ENCODE data around the gene FAM162B.

Gene FAM162B

DNA sequence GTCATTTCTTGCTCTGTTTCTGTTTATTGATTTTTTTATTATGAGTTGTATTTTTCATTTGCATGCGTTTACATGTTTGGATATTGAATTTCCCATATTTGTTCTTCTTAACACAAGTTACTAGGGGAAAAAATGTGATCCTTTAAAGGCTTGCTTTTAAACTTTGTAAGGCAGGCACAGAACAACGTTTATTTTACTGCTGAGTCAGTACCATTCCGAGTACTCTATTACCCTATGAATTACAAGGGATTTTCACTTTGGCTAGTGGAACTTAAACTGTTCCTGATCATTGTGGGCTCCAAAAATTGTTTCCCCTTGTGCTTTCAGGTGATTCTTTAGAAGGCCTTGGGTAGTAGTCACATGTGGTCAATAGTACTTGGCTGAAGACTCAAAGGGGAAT lies 28.5 kb downstream of the FAM162B start:
- no peak overlapping the region for H3K23ac ChIP-seq (ENCODE audit: low read length in 2 of 2)
- DNase-seq: no peak
- no peak overlapping the region for H3K9ac ChIP-seq (ENCODE audit: low read length)
- no peak overlapping the region for H2BK5ac ChIP-seq (ENCODE audit: low read depth, low read length, poor library complexity, severe bottlenecking)
- no peak overlapping the region for H3K4me2 ChIP-seq (ENCODE audit: low read length, poor library complexity, severe bottlenecking)
- H3K4me3 ChIP-seq (ENCODE audit: insufficient read depth in 1 of 2, low read depth in 1 of 2, low read length in 2 of 2): no peak overlapping the region
- H3K36me3 ChIP-seq (ENCODE audit: control insufficient read depth in 1 of 2, insufficient read depth in 2 of 2, low read depth in 1 of 2, low read length in 2 of 2): peaks cover 0 to 8% of the 10 kb centered on the region in 2 experiments
- H4K91ac ChIP-seq (ENCODE audit: low read length): no peak overlapping the region
- WGBS: 100% methylated on average over 1 of the region's 3 CpGs
- H2AFZ ChIP-seq (ENCODE audit: low read depth, low read length): no peak overlapping the region
- H3K14ac ChIP-seq (ENCODE audit: low read length in 2 of 2): no peak overlapping the region
- H2BK12ac ChIP-seq (ENCODE audit: low read length in 2 of 2): no peak overlapping the region
- H3K18ac ChIP-seq (ENCODE audit: low read depth in 1 of 2, low read length in 2 of 2): no peak overlapping the region
- no peaks in the 10 kb centered on the region for H3K27me3 ChIP-seq (ENCODE audit: control insufficient read depth in 1 of 2, insufficient read depth in 1 of 2, low read length in 2 of 2)
- no peaks in the 10 kb centered on the region for H3K4me1 ChIP-seq (ENCODE audit: control insufficient read depth, insufficient read depth, low read depth, low read length)
- no peak overlapping the region for H2AK5ac ChIP-seq (ENCODE audit: low read length, severe bottlenecking)
- H4K8ac ChIP-seq (ENCODE audit: low read length): no peak overlapping the region
- peaks cover 8% of the 10 kb centered on the region for H3K9me3 ChIP-seq (ENCODE audit: control insufficient read depth, low read length)
- no peak overlapping the region for H3K4ac ChIP-seq (ENCODE audit: low read depth in 1 of 2, low read length in 2 of 2)
- no peak overlapping the region for H3K27ac ChIP-seq (ENCODE audit: low read length, poor library complexity, severe bottlenecking)
- no peak overlapping the region for H2BK15ac ChIP-seq (ENCODE audit: low read depth, poor library complexity, severe bottlenecking)
- no peak overlapping the region for H2BK120ac ChIP-seq (ENCODE audit: low read depth, low read length)
- peaks cover 2% of the 10 kb centered on the region for H3K79me1 ChIP-seq (replicated peaks; ENCODE audit: low read length, poor library complexity, severe bottlenecking)

DNA sequence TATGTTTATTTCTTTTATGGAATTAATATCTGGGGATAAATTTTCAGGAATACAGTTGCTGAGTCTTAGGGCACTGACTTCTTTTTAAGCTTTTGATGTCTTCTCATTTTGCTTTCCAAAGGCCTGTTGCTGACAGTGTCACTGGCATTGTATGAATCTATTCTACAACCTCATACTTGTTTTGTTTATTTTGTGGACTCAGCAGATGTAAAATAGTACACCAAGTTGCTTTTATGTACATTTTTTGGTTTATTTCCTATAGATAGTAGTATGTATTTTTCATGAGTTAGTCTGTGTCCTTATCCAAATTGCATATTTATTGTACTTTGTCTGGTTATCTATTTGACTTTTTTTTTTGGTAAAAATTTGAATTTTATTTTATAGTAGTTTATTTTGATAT lies 35.0 kb downstream of the FAM162B start:
- H2BK5ac ChIP-seq (ENCODE audit: low read depth, low read length, poor library complexity, severe bottlenecking): no peak overlapping the region
- peaks cover 0 to 58% of the 10 kb centered on the region in 2 experiments for H3K36me3 ChIP-seq (ENCODE audit: control insufficient read depth in 1 of 2, insufficient read depth in 2 of 2, low read depth in 1 of 2, low read length in 2 of 2)
- H3K4me1 ChIP-seq (ENCODE audit: control insufficient read depth, insufficient read depth, low read depth, low read length): no peaks in the 10 kb centered on the region
- H4K91ac ChIP-seq (ENCODE audit: low read length): no peak overlapping the region
- no peak overlapping the region for H4K8ac ChIP-seq (ENCODE audit: low read length)
- H3K9me3 ChIP-seq (ENCODE audit: control insufficient read depth, low read length): no peaks in the 10 kb centered on the region
- no peak overlapping the region for H3K23ac ChIP-seq (ENCODE audit: low read length in 2 of 2)
- no peak overlapping the region for H2BK15ac ChIP-seq (ENCODE audit: low read depth, poor library complexity, severe bottlenecking)
- no peak overlapping the region for H3K18ac ChIP-seq (ENCODE audit: low read depth in 1 of 2, low read length in 2 of 2)
- peaks cover 1% of the 10 kb centered on the region for H3K79me1 ChIP-seq (replicated peaks; ENCODE audit: low read length, poor library complexity, severe bottlenecking)
- H2BK12ac ChIP-seq (ENCODE audit: low read length in 2 of 2): no peak overlapping the region
- H3K4me3 ChIP-seq (ENCODE audit: insufficient read depth in 1 of 2, low read depth in 1 of 2, low read length in 2 of 2): no peak overlapping the region
- no peak overlapping the region for H3K14ac ChIP-seq (ENCODE audit: low read length in 2 of 2)
- no peak overlapping the region for H3K4ac ChIP-seq (ENCODE audit: low read depth in 1 of 2, low read length in 2 of 2)
- no peak overlapping the region for H3K9ac ChIP-seq (ENCODE audit: low read length)
- no peak overlapping the region for H2BK120ac ChIP-seq (ENCODE audit: low read depth, low read length)
- no peak overlapping the region for H2AK5ac ChIP-seq (ENCODE audit: low read length, severe bottlenecking)
- H2AFZ ChIP-seq (ENCODE audit: low read depth, low read length): no peak overlapping the region
- no peak overlapping the region for H3K4me2 ChIP-seq (ENCODE audit: low read length, poor library complexity, severe bottlenecking)
- DNase-seq: no peak
- H3K27ac ChIP-seq (ENCODE audit: low read length, poor library complexity, severe bottlenecking): no peak overlapping the region
- no peaks in the 10 kb centered on the region for H3K27me3 ChIP-seq (ENCODE audit: control insufficient read depth in 1 of 2, insufficient read depth in 1 of 2, low read length in 2 of 2)

- Histone ChIP-seq H3K9me3 (ENCODE audit: control insufficient read depth, low read length) (no peaks in the 10 kb centered on the region), H3K18ac (ENCODE audit: low read depth in 1 of 2, low read length in 2 of 2) (no peak overlapping the region), H3K4me2 (ENCODE audit: low read length, poor library complexity, severe bottlenecking) (no peak overlapping the region), H2AK5ac (ENCODE audit: low read length, severe bottlenecking) (no peak overlapping the region), H3K79me1 (replicated peaks; ENCODE audit: low read length, poor library complexity, severe bottlenecking) (no peaks in the 10 kb centered on the region), H3K27me3 (ENCODE audit: control insufficient read depth in 1 of 2, insufficient read depth in 1 of 2, low read length in 2 of 2) (no peaks in the 10 kb centered on the region), H3K23ac (ENCODE audit: low read length in 2 of 2) (no peak overlapping the region), H2AFZ (ENCODE audit: low read depth, low read length) (no peak overlapping the region), H4K8ac (ENCODE audit: low read length) (no peak overlapping the region), H2BK5ac (ENCODE audit: low read depth, low read length, poor library complexity, severe bottlenecking) (no peak overlapping the region), H2BK12ac (ENCODE audit: low read length in 2 of 2) (no peak overlapping the region), H3K36me3 (ENCODE audit: control insufficient read depth in 1 of 2, insufficient read depth in 2 of 2, low read depth in 1 of 2, low read length in 2 of 2) (peaks cover 3 to 85% of the 10 kb centered on the region in 2 experiments), H3K4ac (ENCODE audit: low read depth in 1 of 2, low read length in 2 of 2) (no peak overlapping the region), H3K4me1 (ENCODE audit: control insufficient read depth, insufficient read depth, low read depth, low read length) (no peaks in the 10 kb centered on the region), H2BK15ac (ENCODE audit: low read depth, poor library complexity, severe bottlenecking) (no peak overlapping the region), H4K91ac (ENCODE audit: low read length) (no peak overlapping the region), H2BK120ac (ENCODE audit: low read depth, low read length) (no peak overlapping the region), H3K14ac (ENCODE audit: low read length in 2 of 2) (no peak overlapping the region), H3K27ac (ENCODE audit: low read length, poor library complexity, severe bottlenecking) (no peak overlapping the region), H3K9ac (ENCODE audit: low read length) (no peak overlapping the region), H3K4me3 (ENCODE audit: insufficient read depth in 1 of 2, low read depth in 1 of 2, low read length in 2 of 2) (no peak overlapping the region)
- DNase-seq: no peak
These were observed 38.6 kb downstream of the FAM162B start for GRCh38 chr6:116726947-116727346.

DNA sequence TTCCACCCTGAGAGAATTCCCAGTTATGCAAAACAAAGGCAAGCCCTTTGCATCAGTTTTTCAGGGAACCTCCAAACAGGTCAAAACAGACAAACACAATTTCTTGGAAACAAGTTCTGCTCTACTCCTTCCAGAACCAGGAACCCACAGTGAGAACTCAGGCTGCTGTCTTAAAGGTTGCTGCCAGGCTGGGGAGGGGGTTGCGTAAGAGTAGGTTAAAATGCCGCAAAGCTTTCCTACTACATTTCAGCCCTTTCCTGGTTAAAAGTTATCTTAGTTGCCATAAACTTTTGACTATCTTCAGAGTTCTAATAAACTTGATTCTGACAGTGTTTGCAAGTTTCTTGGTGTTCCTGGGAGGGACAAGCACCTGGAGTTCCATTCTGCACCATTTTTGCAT lies 50.8 kb downstream of the FAM162B start:
- Histone ChIP-seq H2BK15ac (ENCODE audit: low read depth, poor library complexity, severe bottlenecking) (no peak overlapping the region), H3K9me3 (ENCODE audit: control insufficient read depth, low read length) (peaks cover 24% of the 10 kb centered on the region)
- WGBS: no CpG with 5 or more reads among the region's 2 CpGs

More for the DNA sequence above, 50.8 kb downstream of the FAM162B start:
- no peak overlapping the region for H3K9ac ChIP-seq (ENCODE audit: low read length)
- no peak overlapping the region for H3K4me2 ChIP-seq (ENCODE audit: low read length, poor library complexity, severe bottlenecking)
- no peak overlapping the region for H2BK12ac ChIP-seq (ENCODE audit: low read length in 2 of 2)
- no peak overlapping the region for H3K23ac ChIP-seq (ENCODE audit: low read length in 2 of 2)
- no peak overlapping the region for H3K27ac ChIP-seq (ENCODE audit: low read length, poor library complexity, severe bottlenecking)
- no peak overlapping the region for H3K4ac ChIP-seq (ENCODE audit: low read depth in 1 of 2, low read length in 2 of 2)
- no peak for DNase-seq
- H3K36me3 ChIP-seq (ENCODE audit: control insufficient read depth in 1 of 2, insufficient read depth in 2 of 2, low read depth in 1 of 2, low read length in 2 of 2): peaks cover 18 to 57% of the 10 kb centered on the region in 2 experiments
- H4K91ac ChIP-seq (ENCODE audit: low read length): no peak overlapping the region
- no peak overlapping the region for H2AK5ac ChIP-seq (ENCODE audit: low read length, severe bottlenecking)
- no peak overlapping the region for H2BK5ac ChIP-seq (ENCODE audit: low read depth, low read length, poor library complexity, severe bottlenecking)
- H3K4me1 ChIP-seq (ENCODE audit: control insufficient read depth, insufficient read depth, low read depth, low read length): no peaks in the 10 kb centered on the region
- H3K27me3 ChIP-seq (ENCODE audit: control insufficient read depth in 1 of 2, insufficient read depth in 1 of 2, low read length in 2 of 2): no peaks in the 10 kb centered on the region
- H3K18ac ChIP-seq (ENCODE audit: low read depth in 1 of 2, low read length in 2 of 2): no peak overlapping the region
- H3K4me3 ChIP-seq (ENCODE audit: insufficient read depth in 1 of 2, low read depth in 1 of 2, low read length in 2 of 2): no peak overlapping the region
- H3K79me1 ChIP-seq (replicated peaks; ENCODE audit: low read length, poor library complexity, severe bottlenecking): peaks cover 16% of the 10 kb centered on the region
- no peak overlapping the region for H2AFZ ChIP-seq (ENCODE audit: low read depth, low read length)
- H4K8ac ChIP-seq (ENCODE audit: low read length): no peak overlapping the region
- H2BK120ac ChIP-seq (ENCODE audit: low read depth, low read length): no peak overlapping the region
- H3K14ac ChIP-seq (ENCODE audit: low read length in 2 of 2): no peak overlapping the region

Data from mesenchymal stem cell (in vitro differentiated cells and primary cell).